RWPE1 (cell line): Measurements from ENCODE around the gene PGAP3.

ENCODE experiments used
- CTCF ChIA-PET: fragments of 350-600 bp; sonication (Branson Sonifier 250); formaldehyde crosslinking; extraction: SDS; loops from one replicate; lab custom pipeline; 2021; lab: Yijun Ruan, JAX
- POLR2A ChIA-PET: fragments of 400-600 bp; formaldehyde crosslinking; extraction: SDS; loops from one replicate; lab custom pipeline; 2020; ENCODE audit warnings: antibody characterized with exemption; ENCODE audit not compliant: low non-redundant PET; lab: Yijun Ruan, JAX
- DNase-seq: peaks from one replicate; pipeline ENCODE4 v3.0.0; 2012; ENCODE audit warnings: low spot score
- H3K27ac ChIP-seq: fragments of 450-650 bp; 2 replicates; pipeline ENCODE4 v1.5.1; 2017
- TF ChIP-seq, protein P1 (sequence below): fragments of 450-650 bp; conservative IDR thresholded peaks from 2 replicates; pipeline ENCODE4 v1.5.1; 2017; ENCODE audit warnings: low read depth, mild to moderate bottlenecking

The PGAP3 gene

DNA sequence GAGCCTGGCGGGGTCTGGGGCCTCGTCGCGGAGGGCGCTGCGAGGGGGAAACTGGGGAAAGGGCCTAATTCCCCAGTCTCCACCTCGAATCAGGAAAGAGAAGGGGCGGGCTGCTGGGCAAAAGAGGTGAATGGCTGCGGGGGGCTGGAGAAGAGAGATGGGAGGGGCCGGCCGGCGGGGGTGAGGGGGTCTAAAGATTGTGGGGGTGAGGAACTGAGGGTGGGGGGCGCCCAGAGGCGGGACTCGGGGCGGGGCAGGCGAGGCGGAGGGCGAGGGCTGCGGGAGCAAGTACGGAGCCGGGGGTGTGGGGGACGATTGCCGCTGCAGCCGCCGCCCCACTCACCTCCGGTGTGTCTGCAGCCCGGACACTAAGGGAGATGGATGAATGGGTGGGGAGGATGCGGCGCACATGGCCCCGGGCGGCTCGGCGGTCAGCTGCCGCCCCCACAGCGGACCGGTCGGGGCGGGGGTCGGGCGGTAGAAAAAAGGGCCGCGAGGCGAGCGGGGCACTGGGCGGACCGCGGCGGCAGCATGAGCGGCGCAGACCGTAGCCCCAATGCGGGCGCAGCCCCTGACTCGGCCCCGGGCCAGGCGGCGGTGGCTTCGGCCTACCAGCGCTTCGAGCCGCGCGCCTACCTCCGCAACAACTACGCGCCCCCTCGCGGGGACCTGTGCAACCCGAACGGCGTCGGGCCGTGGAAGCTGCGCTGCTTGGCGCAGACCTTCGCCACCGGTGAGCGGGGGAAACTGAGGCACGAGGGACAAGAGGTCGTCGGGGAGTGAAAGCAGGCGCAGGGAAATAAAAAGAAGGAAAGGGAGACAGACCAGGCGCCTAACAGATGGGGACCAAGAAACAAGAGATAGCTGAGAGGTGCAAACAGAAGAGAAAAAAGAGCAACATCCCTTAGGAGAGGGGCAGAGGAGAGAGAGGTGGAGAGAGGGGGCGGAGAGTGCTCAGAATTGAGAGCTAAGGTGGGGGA, 19.6 kb downstream of the PGAP3 start, which contains the start of gene PNMT:
Gene PNMT (plus strand): TSS at position 509 of the 980 bp plus-strand sequence. CDS start 23 bp downstream, at position 532.
- POLR2A ChIA-PET: no interaction called here
- H3K27ac ChIP-seq: no peak within 1 kb of the TSS
- TF ChIP-seq, protein P1, sequence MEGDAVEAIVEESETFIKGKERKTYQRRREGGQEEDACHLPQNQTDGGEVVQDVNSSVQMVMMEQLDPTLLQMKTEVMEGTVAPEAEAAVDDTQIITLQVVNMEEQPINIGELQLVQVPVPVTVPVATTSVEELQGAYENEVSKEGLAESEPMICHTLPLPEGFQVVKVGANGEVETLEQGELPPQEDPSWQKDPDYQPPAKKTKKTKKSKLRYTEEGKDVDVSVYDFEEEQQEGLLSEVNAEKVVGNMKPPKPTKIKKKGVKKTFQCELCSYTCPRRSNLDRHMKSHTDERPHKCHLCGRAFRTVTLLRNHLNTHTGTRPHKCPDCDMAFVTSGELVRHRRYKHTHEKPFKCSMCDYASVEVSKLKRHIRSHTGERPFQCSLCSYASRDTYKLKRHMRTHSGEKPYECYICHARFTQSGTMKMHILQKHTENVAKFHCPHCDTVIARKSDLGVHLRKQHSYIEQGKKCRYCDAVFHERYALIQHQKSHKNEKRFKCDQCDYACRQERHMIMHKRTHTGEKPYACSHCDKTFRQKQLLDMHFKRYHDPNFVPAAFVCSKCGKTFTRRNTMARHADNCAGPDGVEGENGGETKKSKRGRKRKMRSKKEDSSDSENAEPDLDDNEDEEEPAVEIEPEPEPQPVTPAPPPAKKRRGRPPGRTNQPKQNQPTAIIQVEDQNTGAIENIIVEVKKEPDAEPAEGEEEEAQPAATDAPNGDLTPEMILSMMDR: peak; percentile 75
- peak; percentile 41 for DNase-seq
- CTCF ChIA-PET: interaction anchor here (0.5 to 3.9 kb wide), 22 partner anchors 11 to 399 kb away, joined by 3 to 25 read pairs (median 4); partner anchors contain the start of gene PGAP3

DNA sequence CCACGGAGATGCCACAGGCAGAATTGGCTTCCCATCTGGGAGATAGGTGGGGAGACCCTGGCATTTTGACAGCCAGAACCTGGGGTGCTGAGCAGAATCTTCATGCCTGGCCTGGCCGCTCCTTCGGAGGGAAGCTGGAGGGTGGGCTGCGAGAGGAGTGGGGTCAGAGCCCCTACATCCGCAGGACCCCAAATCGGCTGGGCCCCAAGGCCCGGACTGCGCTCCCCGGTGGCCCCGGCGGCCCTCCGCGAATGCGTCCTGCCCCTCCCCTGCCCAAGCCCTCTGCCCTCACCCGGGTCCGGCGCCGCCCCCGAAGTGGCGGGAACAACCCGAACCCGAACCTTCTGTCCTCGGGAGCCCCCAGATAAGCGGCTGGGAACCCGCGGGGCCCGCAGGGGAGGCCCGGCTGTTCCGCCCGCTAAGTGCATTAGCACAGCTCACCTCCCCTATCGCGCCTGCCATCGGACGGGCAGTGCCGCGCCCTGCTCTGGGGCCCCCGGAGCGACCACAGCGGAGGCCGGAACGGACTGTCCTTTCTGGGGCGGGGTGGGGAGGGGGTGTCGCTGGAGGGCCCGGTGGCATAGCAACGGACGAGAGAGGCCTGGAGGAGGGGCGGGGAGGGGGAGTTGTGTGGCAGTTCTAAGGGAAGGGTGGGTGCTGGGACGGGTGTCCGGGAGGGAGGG, 20.5 kb downstream of the PGAP3 start:
- H3K27ac ChIP-seq: no peak overlapping the region
- CTCF ChIA-PET: interaction anchor here (0.7 to 3.9 kb wide), 10 partner anchors 11 to 291 kb away, joined by 3 to 25 read pairs (median 4); no protein-coding TSS in a partner anchor
- no peak for DNase-seq
- TF ChIP-seq, protein P1: no peak
- POLR2A ChIA-PET: no interaction called here

DNA sequence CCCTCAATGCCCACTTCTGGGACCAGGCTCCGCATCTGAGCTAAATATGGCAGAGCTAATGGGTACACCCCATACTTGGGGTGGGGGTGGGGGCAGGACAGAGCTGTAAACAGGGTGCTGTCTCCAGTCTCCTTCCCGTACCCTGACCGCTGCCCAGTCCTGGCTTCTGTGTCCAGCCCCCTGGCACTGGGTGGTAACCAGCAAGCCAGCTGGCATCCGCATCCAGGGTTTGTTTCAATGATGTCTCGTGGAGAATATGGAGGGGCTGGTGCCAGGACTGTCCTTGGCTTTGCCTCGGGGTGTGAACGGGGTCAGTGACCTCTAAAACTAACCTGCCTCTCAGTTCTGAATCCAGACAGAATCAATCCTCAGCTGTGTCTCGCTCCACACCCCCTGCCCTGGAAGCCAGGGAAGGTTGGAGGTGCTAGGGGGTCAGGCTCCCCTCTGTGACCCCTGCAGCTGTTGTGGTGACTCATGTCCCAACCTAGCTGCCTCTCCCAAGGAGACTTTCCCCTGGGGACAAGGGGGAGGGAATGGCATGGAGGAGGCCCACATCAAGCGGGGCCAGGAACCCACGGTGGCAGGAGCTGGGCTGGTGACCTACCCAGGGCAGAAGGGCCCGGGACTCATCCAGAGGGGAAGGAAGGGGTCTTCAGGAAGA, 21.1 kb downstream of the PGAP3 start:
- no peak overlapping the region for H3K27ac ChIP-seq
- ChIA-PET CTCF (interaction anchor here (0.5 to 3.9 kb wide), 10 partner anchors 8 to 108 kb away, joined by 3 to 25 read pairs (median 3); no protein-coding TSS in a partner anchor), POLR2A (no interaction called here)

DNA sequence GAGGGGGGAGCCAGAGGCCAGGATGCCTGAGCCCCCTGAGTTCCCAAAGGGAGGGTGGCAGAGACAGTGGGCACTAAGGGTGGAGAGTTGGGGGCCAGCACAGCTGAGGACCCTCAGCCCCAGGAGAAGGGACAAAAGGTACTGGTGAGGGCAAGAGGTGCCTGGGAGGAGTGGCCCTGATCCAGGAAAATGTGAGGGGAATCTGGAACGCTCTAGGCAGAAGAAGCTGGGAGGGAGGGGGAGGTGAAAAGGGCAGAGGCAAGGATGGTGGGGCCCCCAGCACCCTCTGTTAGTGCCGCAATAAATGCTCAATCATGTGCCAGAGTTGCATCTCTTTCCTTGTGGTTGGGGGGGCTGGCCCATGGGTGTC, 21.6 kb downstream of the PGAP3 start:
- ChIA-PET POLR2A (no interaction called here), CTCF (interaction anchor here (0.5 to 3.9 kb wide), 10 partner anchors 9 to 126 kb away, joined by 3 to 25 read pairs (median 3); no protein-coding TSS in a partner anchor)
- no peak for DNase-seq
- H3K27ac ChIP-seq: no peak overlapping the region
- TF ChIP-seq, protein P1: no peak

More for the DNA sequence above, 21.1 kb downstream of the PGAP3 start:
- no peak for DNase-seq
- TF ChIP-seq, protein P1: no peak

DNA sequence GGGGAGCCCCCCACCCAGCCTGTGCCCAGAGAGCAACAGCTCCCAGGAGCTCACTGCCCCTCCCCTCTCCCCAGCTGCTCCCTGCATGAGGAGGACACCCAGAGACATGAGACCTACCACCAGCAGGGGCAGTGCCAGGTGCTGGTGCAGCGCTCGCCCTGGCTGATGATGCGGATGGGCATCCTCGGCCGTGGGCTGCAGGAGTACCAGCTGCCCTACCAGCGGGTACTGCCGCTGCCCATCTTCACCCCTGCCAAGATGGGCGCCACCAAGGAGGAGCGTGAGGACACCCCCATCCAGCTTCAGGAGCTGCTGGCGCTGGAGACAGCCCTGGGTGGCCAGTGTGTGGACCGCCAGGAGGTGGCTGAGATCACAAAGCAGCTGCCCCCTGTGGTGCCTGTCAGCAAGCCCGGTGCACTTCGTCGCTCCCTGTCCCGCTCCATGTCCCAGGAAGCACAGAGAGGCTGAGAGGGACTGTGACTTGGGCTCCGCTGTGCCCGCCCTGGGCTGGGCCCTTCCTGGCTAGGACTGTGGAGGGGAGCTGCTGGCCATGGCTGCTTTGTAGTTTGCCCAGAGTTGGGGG, 22.1 kb downstream of the PGAP3 start:
- H3K27ac ChIP-seq: no peak overlapping the region
- ChIA-PET CTCF (interaction anchor here (0.5 to 3.9 kb wide), 10 partner anchors 9 to 125 kb away, joined by 3 to 25 read pairs (median 3); no protein-coding TSS in a partner anchor), POLR2A (no interaction called here)
- DNase-seq: no peak
- TF ChIP-seq, protein P1: no peak
